Lower lobe of right lung (tissue), 2 donors: ENCODE data around the gene PDGFB. TPM values are rescaled to one million over a fixed set of nuclear protein-coding genes. Genes with fewer than 3 reads are reported as not detected.

Experiments
- ATAC-seq, 2 donors: fragments of 200-7000 bp; cut with Tn5 transposase; one replicate each; pipeline ENCODE4 v1.9.1; 2020 to 2022; ENCODE audit warnings: mild to moderate bottlenecking in 2 of 2, moderate library complexity in 2 of 2
- DNase-seq: peaks from one replicate; pipeline ENCODE4 v3.0.0-alpha.2; 2020
- H3K27ac ChIP-seq: fragments of 200-600 bp; one replicate; pipeline ENCODE4 v1.8.0; 2022
- H3K27me3 ChIP-seq: fragments of 200-600 bp; one replicate; pipeline ENCODE4 v1.8.0; 2022; ENCODE audit warnings: low read depth
- H3K36me3 ChIP-seq: fragments of 200-600 bp; one replicate; pipeline ENCODE4 v1.8.0; 2022; ENCODE audit warnings: mild to moderate bottlenecking
- H3K4me1 ChIP-seq: fragments of 200-600 bp; one replicate; pipeline ENCODE4 v1.8.0; 2022
- H3K4me3 ChIP-seq: fragments of 200-600 bp; one replicate; pipeline ENCODE4 v1.8.0; 2022; ENCODE audit warnings: mild to moderate bottlenecking
- H3K9me3 ChIP-seq: fragments of 200-600 bp; one replicate; pipeline ENCODE4 v1.8.0; 2022
- CTCF ChIP-seq: fragments of 200-600 bp; IDR thresholded peaks from one replicate; pipeline ENCODE4 v1.8.0; 2022; ENCODE audit warnings: antibody characterized with exemption, mild to moderate bottlenecking
- intact Hi-C: fragments of 100-400 bp; cut with DNase I; formaldehyde crosslinking; loops from one replicate; pipeline ENCODE4 v1.11.0; 2022
- total RNA-seq: library from RNA; stranded (reverse); fragmentation: NEBNext Ultra II Directional; extraction: Animal tissue kit (Norgen Biotek cat#: 25700); gene quantifications from one replicate; pipeline ENCODE4 v1.2.1, GENCODE V29; 2021
- donor health status: DM: no; HTN: yes; CAD: no; lungs with severe emphysema.

Gene PDGFB
- total RNA-seq, 1 donor from 2014 or later = 30.5 TPM

DNA sequence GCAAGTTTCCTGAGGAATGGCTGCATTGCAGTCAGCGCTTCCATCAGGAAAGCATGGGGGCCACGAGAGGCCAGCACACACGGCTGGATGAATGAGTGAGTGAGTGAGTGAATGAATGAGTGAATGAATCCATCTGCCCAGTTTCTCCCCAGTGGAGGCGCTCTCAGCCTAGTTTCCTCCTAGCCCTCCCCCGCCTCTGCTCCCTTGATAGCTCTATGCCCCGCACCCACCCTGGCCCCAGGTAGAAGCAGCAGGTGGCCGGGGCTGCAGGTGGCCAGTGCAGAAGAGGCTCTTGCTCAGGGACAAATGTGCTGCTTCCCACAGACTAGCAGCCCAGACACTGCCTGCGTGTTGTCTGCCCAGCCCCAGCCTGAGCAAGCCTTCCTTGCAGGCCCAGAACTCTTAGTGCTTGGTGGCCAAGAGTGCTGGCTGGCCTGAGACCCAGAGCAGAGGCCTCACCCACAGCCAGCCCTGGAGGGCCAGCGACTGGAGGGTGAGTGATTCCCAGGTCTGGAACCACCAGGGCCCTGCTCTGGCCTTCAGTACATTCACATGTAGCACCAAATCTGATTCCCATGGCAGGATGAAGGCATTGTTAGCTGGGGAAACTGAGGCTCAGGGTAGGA is 31.1 kb upstream of the PDGFB start:
- Histone ChIP-seq H3K27ac (no peak overlapping the region), H3K9me3 (no peaks in the 10 kb centered on the region), H3K4me3 (no peak overlapping the region), H3K27me3 (no peaks in the 10 kb centered on the region), H3K4me1 (peaks cover 27% of the 10 kb centered on the region), H3K36me3 (no peaks in the 10 kb centered on the region)
- DNase-seq (no peak), ATAC-seq (no peak)
- intact Hi-C loops = no loop called here
- no peak for TF ChIP-seq CTCF

DNA sequence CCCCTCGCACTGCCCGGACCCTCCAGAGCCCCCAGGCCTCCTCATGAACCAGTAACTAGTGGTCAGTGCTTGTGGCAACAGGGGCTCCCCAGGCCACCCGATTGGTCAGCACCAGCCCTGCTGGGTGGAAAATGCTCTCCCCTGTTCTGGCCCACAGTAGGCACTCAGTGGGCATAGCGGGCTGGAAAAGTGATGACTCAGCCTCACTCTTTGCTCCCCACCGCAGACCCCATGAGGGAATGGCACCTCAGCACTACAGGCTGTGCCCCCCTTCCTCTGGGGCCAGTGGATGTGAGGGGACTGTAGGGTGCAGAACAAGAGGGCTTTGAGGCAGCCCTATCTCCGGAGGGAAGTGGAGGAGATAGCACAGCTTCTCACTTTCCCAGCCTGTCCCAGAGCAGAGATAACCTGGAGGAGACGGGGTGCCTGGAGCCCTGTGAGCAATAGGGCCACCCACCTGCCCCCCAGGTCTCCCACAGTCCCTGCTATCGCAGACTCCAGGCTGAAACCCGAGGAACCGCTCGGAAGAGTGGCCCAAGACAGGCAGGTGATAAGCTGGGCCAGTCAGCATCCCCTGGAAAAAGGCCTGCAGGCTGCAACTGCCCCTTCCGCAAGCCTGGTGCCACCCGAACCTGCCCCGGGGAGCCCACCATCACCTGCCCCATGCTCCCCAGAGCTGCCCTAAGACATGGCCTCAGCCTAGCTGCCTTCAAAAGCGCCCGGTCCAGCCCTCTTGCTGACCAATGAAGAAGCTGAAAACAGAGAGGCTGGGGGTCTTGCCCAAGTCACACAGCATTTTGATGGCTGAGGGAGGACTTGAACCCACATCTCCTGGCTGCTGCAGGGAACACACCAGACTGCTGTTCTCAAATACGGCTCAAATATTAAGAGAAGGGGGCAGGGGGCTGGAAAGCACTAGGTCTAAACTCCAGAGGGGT is 29.4 kb upstream of the PDGFB start:
- intact Hi-C loops = no loop called here

GRCh38 chr22:39270792-39271191 is 26.0 kb upstream of the PDGFB start:
- H3K9me3 ChIP-seq = no peaks in the 10 kb centered on the region
- intact Hi-C loops = no loop called here
- peaks cover 5% of the 10 kb centered on the region for H3K4me1 ChIP-seq
- DNase-seq = no peak
- no peak overlapping the region for H3K4me3 ChIP-seq
- H3K27me3 ChIP-seq = no peaks in the 10 kb centered on the region
- H3K27ac ChIP-seq = no peak overlapping the region
- no peak for ATAC-seq
- no peaks in the 10 kb centered on the region for H3K36me3 ChIP-seq
- TF ChIP-seq CTCF = no peak

More for the DNA sequence above, 29.4 kb upstream of the PDGFB start:
- H3K36me3 ChIP-seq = no peaks in the 10 kb centered on the region
- H3K27ac ChIP-seq = no peak overlapping the region
- no peak for ATAC-seq
- H3K9me3 ChIP-seq = no peaks in the 10 kb centered on the region
- no peak for DNase-seq
- H3K4me3 ChIP-seq = no peak overlapping the region
- no peaks in the 10 kb centered on the region for H3K27me3 ChIP-seq
- TF ChIP-seq CTCF = no peak
- peaks cover 16% of the 10 kb centered on the region for H3K4me1 ChIP-seq

GRCh38 chr22:39270280-39270679 is 25.5 kb upstream of the PDGFB start:
- H3K36me3 ChIP-seq = no peaks in the 10 kb centered on the region
- DNase-seq = no peak
- no peaks in the 10 kb centered on the region for H3K9me3 ChIP-seq
- ATAC-seq = no peak
- intact Hi-C loops = no loop called here
- no peak overlapping the region for H3K4me3 ChIP-seq
- TF ChIP-seq CTCF = no peak
- no peak overlapping the region for H3K27ac ChIP-seq
- peaks cover 5% of the 10 kb centered on the region for H3K4me1 ChIP-seq
- H3K27me3 ChIP-seq = no peaks in the 10 kb centered on the region

DNA sequence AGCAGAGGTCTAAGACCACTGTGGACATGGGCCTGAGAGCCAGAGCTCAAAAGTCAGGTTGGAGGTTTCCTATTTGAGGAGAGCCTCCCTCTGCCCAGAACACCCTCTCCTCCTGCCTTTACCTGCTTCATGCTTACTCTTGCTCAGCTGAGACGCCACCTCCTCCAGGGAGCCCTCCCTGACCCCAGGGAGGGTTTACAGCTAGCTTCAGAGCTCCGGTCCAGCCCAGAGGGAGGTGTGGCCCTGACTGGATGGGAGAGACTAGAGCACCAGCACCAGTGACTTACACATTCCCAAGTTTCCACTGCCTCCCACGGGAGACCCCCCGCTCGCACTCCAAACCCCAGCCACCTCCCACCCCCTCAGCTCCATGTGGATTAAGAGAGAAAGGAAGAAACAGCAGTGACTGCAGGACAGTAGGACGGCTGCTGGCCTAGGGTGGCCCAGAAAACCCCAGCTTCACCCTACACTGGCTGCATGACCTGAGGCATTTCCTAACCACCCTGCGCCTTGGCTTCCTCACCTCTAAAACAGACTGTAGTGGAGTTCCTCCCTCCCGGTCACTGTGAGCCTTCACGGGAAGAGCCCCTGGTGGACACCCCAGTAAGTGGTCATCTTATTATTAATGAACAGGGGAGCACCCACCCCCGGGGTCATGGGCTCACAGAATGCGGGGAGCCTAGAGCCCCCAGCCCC is 24.5 kb upstream of the PDGFB start:
- Histone ChIP-seq H3K27ac (no peak overlapping the region), H3K36me3 (no peaks in the 10 kb centered on the region), H3K9me3 (no peaks in the 10 kb centered on the region), H3K4me3 (no peak overlapping the region), H3K27me3 (no peaks in the 10 kb centered on the region), H3K4me1 (peaks cover 5% of the 10 kb centered on the region)
- no peak for TF ChIP-seq CTCF
- intact Hi-C loops = no loop called here
- DNase-seq (no peak), ATAC-seq (no peak)
